Activated T-helper 2 cell treated with anti-CD3 and anti-CD28 coated beads, Interferon-gamma antibody, Interleukin-2, Interleukin-4, amounts not matched to agents 10 μg/mL and 5 μg/mL and 100 μg/mL, durations not matched to agents 14 hours and 24 hours and 36 hours (primary cell): ENCODE data around the gene NLGN1. TPM values are rescaled to one million over a fixed set of nuclear protein-coding genes. Genes with fewer than 3 reads are reported as not detected.

ENCODE experiments used
- DNase-seq: peaks from one replicate; pipeline ENCODE4 v3.0.0; 2021; ENCODE audit warnings: low spot score
- H3K27ac Mint-ChIP-seq: one replicate; pipeline ENCODE4 v1.8.0; 2021; ENCODE audit warnings: mixed read lengths
- H3K27me3 Mint-ChIP-seq: one replicate; pipeline ENCODE4 v1.8.0; 2021; ENCODE audit warnings: low read depth, mixed read lengths
- H3K36me3 Mint-ChIP-seq: one replicate; pipeline ENCODE4 v1.8.0; 2021; ENCODE audit warnings: low read depth, mixed read lengths
- H3K4me1 Mint-ChIP-seq: one replicate; pipeline ENCODE4 v1.8.0; 2021; ENCODE audit warnings: low read depth, mixed read lengths
- H3K4me3 Mint-ChIP-seq: one replicate; pipeline ENCODE4 v1.8.0; 2021; ENCODE audit warnings: low read depth, mild to moderate bottlenecking, moderate library complexity, mixed read lengths
- H3K9me3 Mint-ChIP-seq: one replicate; pipeline ENCODE4 v1.8.0; 2021; ENCODE audit warnings: mixed read lengths
- intact Hi-C: fragments of 100-400 bp; cut with micrococcal nuclease; formaldehyde crosslinking; loops from one replicate; pipeline ENCODE4 v1.15.1; 2023
- total RNA-seq: library from RNA; stranded (reverse); gene quantifications from 2 replicates; pipeline ENCODE4 v1.2.3, GENCODE V29; 2022

Gene NLGN1
- total RNA-seq, 1 donor from 2014 or later: not detected

DNA sequence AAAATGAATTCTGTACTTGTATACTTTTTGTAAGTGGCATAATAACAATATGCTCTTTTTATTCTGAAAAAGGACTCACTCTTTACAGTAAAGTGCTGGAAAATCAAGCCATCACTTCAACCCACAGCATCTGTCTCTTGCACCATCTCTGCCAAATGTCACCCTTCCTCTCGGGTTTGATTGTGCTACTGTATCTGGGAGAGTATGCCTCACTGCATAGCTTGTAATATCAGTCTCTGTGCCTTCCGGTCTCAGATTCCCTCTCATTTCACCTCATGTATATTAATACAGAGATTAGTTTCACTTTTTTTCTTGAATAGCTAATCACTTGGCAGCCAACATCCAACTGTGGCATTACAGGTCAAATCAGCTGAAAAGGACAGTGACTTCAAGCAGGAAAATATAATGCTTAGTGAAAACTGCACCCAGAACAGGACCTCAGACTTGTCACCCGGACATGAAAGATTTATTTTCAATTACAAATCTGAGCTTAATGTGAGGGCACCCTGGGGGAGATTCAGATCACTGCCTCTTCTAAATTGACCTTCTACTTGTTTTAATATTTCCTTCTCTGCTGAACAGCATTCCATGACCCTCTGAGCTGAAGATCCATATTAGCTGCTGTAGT, 855.8 kb downstream of the NLGN1 start:
- no peak overlapping the region for H3K4me3 Mint-ChIP-seq
- H3K27ac Mint-ChIP-seq: no peak overlapping the region
- no peaks in the 10 kb centered on the region for H3K36me3 Mint-ChIP-seq
- peaks cover 8% of the 10 kb centered on the region for H3K9me3 Mint-ChIP-seq
- intact Hi-C loops: no loop called here
- no peaks in the 10 kb centered on the region for H3K27me3 Mint-ChIP-seq
- no peak for DNase-seq
- H3K4me1 Mint-ChIP-seq: no peaks in the 10 kb centered on the region

DNA sequence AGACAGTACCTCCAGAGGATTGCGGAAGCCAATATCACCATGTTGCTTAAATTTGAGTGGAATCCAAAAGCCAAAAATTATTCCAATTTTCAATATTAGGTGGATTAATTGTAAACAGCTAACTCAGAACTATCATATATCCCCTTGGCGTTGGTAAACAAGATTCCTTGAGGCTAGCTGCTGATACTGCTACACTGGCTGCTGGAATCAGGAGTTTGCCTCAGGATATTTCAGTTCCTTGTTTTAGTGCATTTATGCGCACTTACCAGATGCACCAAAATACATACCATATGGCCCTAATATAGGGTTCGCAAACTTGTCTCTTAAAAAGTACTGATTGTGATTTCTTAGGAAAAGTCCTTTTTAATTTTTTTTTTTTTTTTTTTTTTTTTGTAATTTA, 856.4 kb downstream of the NLGN1 start:
- Mint-ChIP-seq H3K4me3 (no peak overlapping the region), H3K27me3 (no peaks in the 10 kb centered on the region), H3K36me3 (no peaks in the 10 kb centered on the region), H3K27ac (no peak overlapping the region), H3K9me3 (peaks cover 8% of the 10 kb centered on the region), H3K4me1 (no peaks in the 10 kb centered on the region)
- DNase-seq: no peak
- intact Hi-C loops: no loop called here

DNA sequence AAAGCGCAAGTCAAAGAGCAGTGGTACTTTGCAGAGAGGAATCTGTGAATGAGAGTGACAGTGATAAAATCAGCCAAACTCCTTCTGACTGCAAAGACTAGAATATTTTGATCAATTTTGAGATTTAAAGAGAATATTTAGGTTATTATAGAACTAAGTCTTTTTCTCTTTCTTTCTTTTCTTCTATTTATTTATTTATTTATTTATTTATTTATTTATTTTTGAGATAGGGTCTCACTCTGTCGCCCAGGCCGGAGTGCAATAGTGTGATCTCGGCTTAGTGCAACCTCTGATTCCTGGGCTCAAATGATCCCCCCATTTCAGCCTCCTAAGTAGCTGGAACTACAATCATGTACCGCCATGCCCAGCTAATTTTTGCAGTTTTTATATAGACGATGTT, 857.9 kb downstream of the NLGN1 start:
- intact Hi-C loops: no loop called here
- Mint-ChIP-seq H3K27me3 (no peaks in the 10 kb centered on the region), H3K4me3 (no peak overlapping the region), H3K9me3 (peaks cover 8% of the 10 kb centered on the region), H3K27ac (no peak overlapping the region), H3K36me3 (no peaks in the 10 kb centered on the region), H3K4me1 (no peaks in the 10 kb centered on the region)
- DNase-seq: no peak

DNA sequence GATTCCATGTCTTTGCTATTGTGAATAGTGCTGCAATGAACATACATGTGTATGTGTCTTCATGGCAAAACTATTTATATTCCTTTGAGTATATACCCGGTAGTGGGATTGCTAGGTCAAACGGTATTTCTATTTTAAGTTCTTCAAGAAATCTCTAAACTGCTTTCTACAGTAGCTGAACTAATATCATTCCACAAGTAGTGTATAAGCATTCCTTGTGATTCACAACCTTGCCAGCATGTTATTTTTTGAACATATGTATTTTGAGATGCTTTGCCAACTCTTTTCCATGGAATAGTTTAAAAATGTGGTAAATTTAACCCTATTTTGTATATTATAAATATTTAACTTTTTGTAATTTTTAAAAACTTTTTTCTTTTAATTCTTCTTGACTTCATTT, 868.9 kb downstream of the NLGN1 start:
- no peak for DNase-seq
- Mint-ChIP-seq H3K36me3 (no peaks in the 10 kb centered on the region), H3K9me3 (no peaks in the 10 kb centered on the region), H3K4me1 (no peaks in the 10 kb centered on the region), H3K27me3 (no peaks in the 10 kb centered on the region), H3K27ac (no peak overlapping the region), H3K4me3 (no peak overlapping the region)
- intact Hi-C loops: no loop called here

DNA sequence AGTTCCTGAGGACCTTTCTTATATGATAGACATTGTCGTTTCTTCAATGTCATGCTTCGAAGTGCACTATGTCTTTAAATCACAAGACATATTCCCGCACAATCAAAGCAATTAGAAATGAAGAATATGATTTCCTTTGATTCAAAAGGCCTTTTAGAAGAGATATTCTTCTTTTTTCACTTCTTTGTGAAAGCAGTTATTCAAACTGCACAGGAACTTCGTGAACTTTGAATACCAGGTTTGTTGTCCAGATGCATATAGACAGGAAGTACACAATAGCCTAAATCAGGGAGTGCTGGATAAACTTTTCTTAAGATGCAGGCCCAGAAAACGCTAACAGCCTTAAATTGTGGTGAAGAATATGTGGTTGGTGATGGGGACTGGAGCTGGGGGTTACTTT, 870.5 kb downstream of the NLGN1 start:
- Mint-ChIP-seq H3K36me3 (no peaks in the 10 kb centered on the region), H3K4me3 (no peak overlapping the region), H3K4me1 (no peaks in the 10 kb centered on the region), H3K27ac (no peak overlapping the region), H3K9me3 (no peaks in the 10 kb centered on the region), H3K27me3 (no peaks in the 10 kb centered on the region)
- intact Hi-C loops: no loop called here
- no peak for DNase-seq

DNA sequence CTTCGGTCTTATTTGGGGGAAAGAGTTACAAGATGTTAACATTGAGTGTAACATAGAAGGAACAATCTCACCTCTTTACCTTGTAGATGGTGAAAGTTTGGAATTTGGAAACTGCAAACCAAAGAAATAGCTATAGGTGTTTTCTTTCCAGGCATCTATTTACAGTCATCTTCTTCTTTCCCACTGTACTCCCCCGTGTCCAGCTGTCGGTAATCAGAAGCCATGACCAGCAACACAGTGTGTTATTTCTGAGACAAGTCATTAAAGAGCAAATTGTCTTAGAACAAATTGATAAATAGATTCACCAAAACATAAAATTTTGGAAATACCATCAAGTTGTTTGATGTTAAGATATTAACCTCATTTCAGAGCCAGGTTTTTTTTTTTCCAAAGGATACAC, 871.0 kb downstream of the NLGN1 start:
- H3K4me1 Mint-ChIP-seq: no peaks in the 10 kb centered on the region
- DNase-seq: no peak
- no peaks in the 10 kb centered on the region for H3K9me3 Mint-ChIP-seq
- no peak overlapping the region for H3K4me3 Mint-ChIP-seq
- H3K27me3 Mint-ChIP-seq: no peaks in the 10 kb centered on the region
- H3K36me3 Mint-ChIP-seq: no peaks in the 10 kb centered on the region
- no peak overlapping the region for H3K27ac Mint-ChIP-seq
- intact Hi-C loops: no loop called here

DNA sequence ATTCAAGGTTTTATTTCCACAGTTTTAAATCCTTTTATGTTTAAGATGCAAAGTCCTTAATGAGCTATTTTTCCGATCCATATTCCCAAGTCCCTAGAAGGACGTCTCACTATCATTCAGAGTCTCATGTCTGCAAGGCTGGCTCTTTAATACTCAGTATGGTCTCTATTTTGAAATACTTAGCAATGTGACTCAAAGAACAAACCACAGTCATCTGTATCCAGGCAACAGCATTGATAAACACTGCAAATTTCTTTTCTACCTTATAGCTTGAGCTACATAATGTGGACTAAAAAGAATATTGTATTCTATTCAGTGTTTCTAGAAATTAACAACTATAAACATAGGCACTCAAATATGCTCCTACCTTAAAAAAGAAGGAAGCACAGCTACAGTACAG, 873.3 kb downstream of the NLGN1 start:
- intact Hi-C loops: no loop called here
- H3K9me3 Mint-ChIP-seq: no peaks in the 10 kb centered on the region
- no peak for DNase-seq
- H3K27ac Mint-ChIP-seq: no peak overlapping the region
- H3K4me3 Mint-ChIP-seq: no peak overlapping the region
- H3K36me3 Mint-ChIP-seq: no peaks in the 10 kb centered on the region
- no peaks in the 10 kb centered on the region for H3K4me1 Mint-ChIP-seq
- H3K27me3 Mint-ChIP-seq: no peaks in the 10 kb centered on the region

DNA sequence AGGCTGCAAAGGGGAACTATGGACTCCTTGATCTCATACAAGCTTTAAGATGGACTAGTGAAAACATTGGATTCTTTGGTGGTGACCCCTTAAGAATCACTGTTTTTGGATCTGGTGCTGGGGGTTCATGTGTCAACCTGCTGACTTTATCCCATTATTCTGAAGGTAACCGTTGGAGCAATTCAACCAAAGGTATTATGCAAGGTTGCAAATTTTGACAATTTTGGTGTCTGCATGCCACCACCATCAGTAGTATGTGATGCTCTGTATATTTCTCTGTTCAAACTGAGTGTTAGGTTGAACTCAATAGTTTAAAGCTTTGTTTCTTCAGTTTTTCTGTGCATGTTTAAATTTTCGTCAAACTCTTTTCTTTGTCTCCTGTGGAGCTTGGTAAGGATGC, 877.8 kb downstream of the NLGN1 start:
- no peak for DNase-seq
- Mint-ChIP-seq H3K36me3 (no peaks in the 10 kb centered on the region), H3K4me3 (no peak overlapping the region), H3K4me1 (no peaks in the 10 kb centered on the region), H3K9me3 (peaks cover 3% of the 10 kb centered on the region), H3K27ac (no peak overlapping the region), H3K27me3 (no peaks in the 10 kb centered on the region)
- intact Hi-C loops: no loop called here

DNA sequence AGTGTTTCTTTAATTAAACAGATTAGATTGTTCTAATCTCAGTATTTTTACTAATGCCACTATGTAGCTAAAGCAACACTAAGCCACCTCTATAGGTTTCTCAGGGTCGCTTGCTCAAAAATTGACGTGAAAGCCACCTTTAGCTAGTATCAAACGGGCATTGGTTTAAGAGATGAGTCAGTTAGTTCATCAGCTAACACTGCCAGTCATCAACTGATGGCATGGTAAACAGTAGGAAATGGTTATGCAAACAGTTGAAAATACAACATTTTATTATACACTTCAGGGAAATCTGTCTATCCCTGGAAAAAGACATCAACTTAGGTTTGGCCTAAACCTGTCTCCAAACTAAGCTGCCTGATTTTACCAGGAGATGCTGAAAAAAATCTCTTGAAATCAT, 879.3 kb downstream of the NLGN1 start:
- intact Hi-C loops: no loop called here
- Mint-ChIP-seq H3K27ac (no peak overlapping the region), H3K4me1 (no peaks in the 10 kb centered on the region), H3K27me3 (no peaks in the 10 kb centered on the region), H3K4me3 (no peak overlapping the region), H3K9me3 (peaks cover 3% of the 10 kb centered on the region), H3K36me3 (no peaks in the 10 kb centered on the region)
- DNase-seq: no peak

DNA sequence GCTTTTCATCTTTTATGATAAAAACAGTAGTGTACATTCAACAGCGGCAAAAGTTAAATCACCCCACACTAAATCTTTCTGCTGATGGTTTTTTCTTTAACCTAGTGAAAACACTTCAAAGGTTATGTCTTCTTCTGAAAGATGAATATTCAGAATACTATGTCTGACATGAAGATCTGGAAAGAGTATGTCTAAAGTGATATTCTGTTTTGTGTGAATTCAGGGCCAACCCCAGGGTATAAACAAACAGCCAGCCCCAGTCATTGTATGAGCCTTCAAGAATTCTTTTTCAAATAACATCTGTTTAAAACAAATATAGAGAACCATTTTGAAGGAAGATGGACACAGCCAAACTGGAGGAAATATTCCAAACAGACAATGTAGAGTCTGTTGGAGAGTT, 880.5 kb downstream of the NLGN1 start:
- H3K9me3 Mint-ChIP-seq: peaks cover 3% of the 10 kb centered on the region
- intact Hi-C loops: no loop called here
- no peak overlapping the region for H3K4me3 Mint-ChIP-seq
- H3K4me1 Mint-ChIP-seq: no peaks in the 10 kb centered on the region
- H3K27me3 Mint-ChIP-seq: no peaks in the 10 kb centered on the region
- H3K36me3 Mint-ChIP-seq: no peaks in the 10 kb centered on the region
- no peak overlapping the region for H3K27ac Mint-ChIP-seq
- DNase-seq: no peak

DNA sequence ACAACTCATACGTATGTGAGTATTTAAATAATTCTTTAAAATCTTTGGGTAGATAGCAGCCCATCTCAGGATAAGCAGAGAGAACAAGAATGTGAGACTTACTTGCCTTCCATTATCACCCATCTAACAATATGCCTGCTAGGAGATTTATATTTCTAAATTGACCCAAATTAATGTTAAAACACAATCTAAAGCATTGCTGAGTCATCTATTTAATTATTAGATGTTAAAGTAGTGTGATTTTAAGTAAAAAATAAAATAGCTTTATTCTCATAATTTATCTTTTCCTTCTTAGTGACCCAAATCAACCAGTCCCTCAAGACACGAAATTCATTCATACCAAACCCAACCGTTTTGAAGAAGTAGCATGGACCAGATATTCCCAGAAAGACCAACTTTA, 882.6 kb downstream of the NLGN1 start:
- intact Hi-C loops: no loop called here
- Mint-ChIP-seq H3K4me3 (no peak overlapping the region), H3K36me3 (no peaks in the 10 kb centered on the region), H3K27me3 (no peaks in the 10 kb centered on the region), H3K4me1 (no peaks in the 10 kb centered on the region), H3K27ac (no peak overlapping the region), H3K9me3 (peaks cover 3% of the 10 kb centered on the region)
- DNase-seq: no peak

DNA sequence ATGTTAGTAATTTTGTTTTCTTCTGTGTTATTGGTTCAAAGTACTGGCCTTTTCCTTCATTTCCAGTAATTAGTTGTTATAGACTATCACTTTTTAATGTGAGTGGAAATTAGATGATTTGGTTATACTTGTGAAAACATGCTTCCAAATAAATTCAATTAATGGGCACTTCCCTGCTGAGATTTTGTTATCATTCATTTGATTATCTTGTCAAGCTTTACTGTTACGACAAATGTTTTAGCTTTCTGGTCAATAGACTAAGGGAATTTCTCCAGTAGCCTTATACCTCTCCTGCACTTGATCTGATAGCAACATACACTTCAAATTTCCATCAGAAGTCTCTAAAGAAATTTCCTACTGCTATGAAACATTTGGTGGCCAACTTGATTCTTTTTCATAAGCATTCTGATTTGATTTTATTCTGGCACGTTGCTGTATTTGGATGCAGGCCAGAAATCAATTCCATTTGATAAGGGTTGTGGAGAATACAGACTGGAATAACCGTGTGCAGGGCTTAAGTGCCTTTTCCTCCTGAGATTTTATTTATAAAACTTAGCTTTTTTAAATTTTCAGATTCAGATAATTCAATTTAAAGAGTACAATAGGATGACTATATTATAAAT, 887.8 kb downstream of the NLGN1 start:
- intact Hi-C loops: no loop called here
- no peak overlapping the region for H3K4me3 Mint-ChIP-seq
- no peak for DNase-seq

DNA sequence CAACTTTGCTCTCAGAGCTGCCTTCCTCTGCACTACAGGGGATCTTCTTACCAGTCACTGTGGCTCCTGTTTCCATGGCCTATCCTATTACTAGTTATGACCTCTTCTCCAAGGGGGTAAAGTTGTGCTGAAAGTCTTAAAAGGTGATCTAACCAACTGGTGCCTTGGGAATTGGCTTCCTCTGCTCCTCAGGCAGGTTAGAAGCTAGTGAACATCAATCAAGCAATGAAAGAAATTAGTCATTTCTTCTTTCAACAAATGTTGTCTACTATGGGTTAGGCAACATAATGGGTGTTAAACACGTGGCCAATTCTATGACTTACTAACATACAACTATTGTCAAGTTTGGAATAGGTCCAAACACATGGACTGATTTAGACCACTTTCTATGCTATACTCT, 890.2 kb downstream of the NLGN1 start:
- H3K4me1 Mint-ChIP-seq: no peaks in the 10 kb centered on the region
- H3K27me3 Mint-ChIP-seq: no peaks in the 10 kb centered on the region
- no peak for DNase-seq
- H3K36me3 Mint-ChIP-seq: no peaks in the 10 kb centered on the region
- intact Hi-C loops: no loop called here
- H3K4me3 Mint-ChIP-seq: no peak overlapping the region
- no peaks in the 10 kb centered on the region for H3K9me3 Mint-ChIP-seq
- no peak overlapping the region for H3K27ac Mint-ChIP-seq

More for the DNA sequence above, 887.8 kb downstream of the NLGN1 start:
- Mint-ChIP-seq H3K4me1 (no peaks in the 10 kb centered on the region), H3K9me3 (no peaks in the 10 kb centered on the region), H3K36me3 (no peaks in the 10 kb centered on the region), H3K27ac (no peak overlapping the region), H3K27me3 (no peaks in the 10 kb centered on the region)

DNA sequence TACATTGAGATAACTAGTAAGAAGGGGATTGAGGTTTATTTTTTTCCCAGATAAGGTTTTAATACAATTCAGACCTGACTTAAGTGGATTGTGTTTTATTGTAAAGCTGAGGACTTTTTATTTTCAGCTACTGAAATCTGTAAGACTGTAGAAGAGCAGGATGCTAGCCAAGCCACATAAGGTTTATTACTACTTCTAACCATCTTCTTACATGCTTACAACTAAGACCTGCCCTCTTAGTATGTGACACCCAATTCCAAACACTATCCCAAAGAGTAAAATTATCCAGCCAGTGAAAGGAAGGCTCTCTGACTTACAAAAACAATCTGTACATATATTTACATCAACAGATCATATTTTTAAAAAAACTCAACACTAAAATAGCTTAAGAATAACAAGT, 897.1 kb downstream of the NLGN1 start:
- H3K27me3 Mint-ChIP-seq: no peaks in the 10 kb centered on the region
- intact Hi-C loops: no loop called here
- H3K4me1 Mint-ChIP-seq: no peaks in the 10 kb centered on the region
- no peak overlapping the region for H3K27ac Mint-ChIP-seq
- DNase-seq: no peak
- H3K36me3 Mint-ChIP-seq: no peaks in the 10 kb centered on the region
- H3K9me3 Mint-ChIP-seq: no peaks in the 10 kb centered on the region
- H3K4me3 Mint-ChIP-seq: no peak overlapping the region
